Neural cell (in vitro differentiated cells): ENCODE data around the gene ARMC12.

ENCODE experiments used
- EP300 ChIP-seq: fragments of 450-650 bp; conservative IDR thresholded peaks from 2 replicates; pipeline ENCODE4 v1.6.1; 2014; ENCODE audit warnings: antibody characterized with exemption, mild to moderate bottlenecking, moderate library complexity; ENCODE audit not compliant: poor library complexity, severe bottlenecking
- EZH2 ChIP-seq: fragments of 200-600, 300-800 bp; shearing (Covaris generic), sonication (generic); IDR thresholded peaks from 2 replicates; pipeline ENCODE4 v1.6.1; 2014; ENCODE audit warnings: antibody characterized with exemption, low read length, borderline replicate concordance, mild to moderate bottlenecking; ENCODE audit not compliant: insufficient read depth, poor library complexity, severe bottlenecking
- MXI1 ChIP-seq: fragments of 450-650 bp; conservative IDR thresholded peaks from 2 replicates; pipeline ENCODE4 v1.6.1; 2014; ENCODE audit warnings: antibody characterized with exemption, mild to moderate bottlenecking; ENCODE audit not compliant: poor library complexity, severe bottlenecking
- POLR2AphosphoS5 ChIP-seq: IDR thresholded peaks from 2 replicates; pipeline ENCODE4 v1.6.1; 2012
- RAD21 ChIP-seq: fragments of 450-650 bp; conservative IDR thresholded peaks from 2 replicates; pipeline ENCODE4 v1.6.1; 2014; ENCODE audit warnings: antibody characterized with exemption, mild to moderate bottlenecking, moderate library complexity
- SMC3 ChIP-seq: fragments of 450-650 bp; conservative IDR thresholded peaks from 2 replicates; pipeline ENCODE4 v1.6.1; 2014; ENCODE audit warnings: antibody characterized with exemption, mild to moderate bottlenecking, moderate library complexity; ENCODE audit not compliant: poor library complexity
- TAF1 ChIP-seq: IDR thresholded peaks from 2 replicates; pipeline ENCODE4 v1.6.1; 2012; ENCODE audit warnings: low read depth
- TF ChIP-seq, protein P1 (sequence below): fragments of 450-650 bp; IDR thresholded peaks from 2 replicates; pipeline ENCODE4 v1.5.1; 2014; ENCODE audit warnings: antibody characterized with exemption, mild to moderate bottlenecking, moderate library complexity; ENCODE audit not compliant: poor library complexity, severe bottlenecking
- TF ChIP-seq, protein P2 (sequence below): IDR thresholded peaks from 2 replicates; pipeline ENCODE4 v1.6.1; 2012; ENCODE audit warnings: borderline replicate concordance

DNA sequence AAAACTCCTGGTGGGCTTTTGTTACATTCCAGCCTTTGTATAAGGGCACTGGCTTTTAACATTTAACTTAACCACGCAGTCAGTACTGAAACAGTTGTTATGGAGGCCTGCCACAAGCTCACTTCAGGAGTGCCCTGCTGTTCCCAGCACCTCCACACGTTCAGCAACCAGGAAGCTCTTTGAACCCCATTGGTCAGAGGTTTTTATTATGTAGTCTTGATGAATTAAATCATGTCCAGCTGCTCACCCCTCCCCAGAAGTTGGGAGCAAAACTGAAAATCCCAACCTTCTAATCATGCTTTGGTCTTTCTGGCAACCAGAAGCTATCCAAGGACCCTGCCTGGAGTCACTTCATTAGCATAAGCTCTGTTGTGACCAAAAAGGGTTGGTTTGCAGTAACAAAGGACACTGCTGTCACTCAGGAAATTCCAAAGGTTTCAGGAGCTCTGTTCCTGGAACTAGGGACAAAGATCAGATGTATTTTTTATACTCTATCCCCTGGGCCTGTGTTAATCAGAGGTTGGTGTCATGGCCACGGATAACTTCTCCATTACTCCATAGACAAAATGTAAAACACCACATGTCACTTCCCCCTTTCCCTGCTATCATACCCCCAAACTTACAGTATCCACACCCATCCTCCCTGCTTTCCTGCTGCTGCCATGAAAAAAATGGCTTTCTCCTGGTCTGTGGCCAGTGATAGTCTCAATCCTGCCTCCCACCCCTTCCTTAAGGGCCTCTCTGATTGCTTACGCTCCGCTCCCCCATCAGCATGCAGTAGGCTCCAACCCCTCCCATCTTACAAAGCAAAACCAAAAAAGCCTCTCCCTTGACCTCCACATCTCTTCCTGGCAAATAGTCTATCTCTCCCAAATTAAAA, 3.1 kb downstream of the ARMC12 start:
- TF ChIP-seq, protein P1, sequence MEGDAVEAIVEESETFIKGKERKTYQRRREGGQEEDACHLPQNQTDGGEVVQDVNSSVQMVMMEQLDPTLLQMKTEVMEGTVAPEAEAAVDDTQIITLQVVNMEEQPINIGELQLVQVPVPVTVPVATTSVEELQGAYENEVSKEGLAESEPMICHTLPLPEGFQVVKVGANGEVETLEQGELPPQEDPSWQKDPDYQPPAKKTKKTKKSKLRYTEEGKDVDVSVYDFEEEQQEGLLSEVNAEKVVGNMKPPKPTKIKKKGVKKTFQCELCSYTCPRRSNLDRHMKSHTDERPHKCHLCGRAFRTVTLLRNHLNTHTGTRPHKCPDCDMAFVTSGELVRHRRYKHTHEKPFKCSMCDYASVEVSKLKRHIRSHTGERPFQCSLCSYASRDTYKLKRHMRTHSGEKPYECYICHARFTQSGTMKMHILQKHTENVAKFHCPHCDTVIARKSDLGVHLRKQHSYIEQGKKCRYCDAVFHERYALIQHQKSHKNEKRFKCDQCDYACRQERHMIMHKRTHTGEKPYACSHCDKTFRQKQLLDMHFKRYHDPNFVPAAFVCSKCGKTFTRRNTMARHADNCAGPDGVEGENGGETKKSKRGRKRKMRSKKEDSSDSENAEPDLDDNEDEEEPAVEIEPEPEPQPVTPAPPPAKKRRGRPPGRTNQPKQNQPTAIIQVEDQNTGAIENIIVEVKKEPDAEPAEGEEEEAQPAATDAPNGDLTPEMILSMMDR: no peak
- TF ChIP-seq, protein P2, sequence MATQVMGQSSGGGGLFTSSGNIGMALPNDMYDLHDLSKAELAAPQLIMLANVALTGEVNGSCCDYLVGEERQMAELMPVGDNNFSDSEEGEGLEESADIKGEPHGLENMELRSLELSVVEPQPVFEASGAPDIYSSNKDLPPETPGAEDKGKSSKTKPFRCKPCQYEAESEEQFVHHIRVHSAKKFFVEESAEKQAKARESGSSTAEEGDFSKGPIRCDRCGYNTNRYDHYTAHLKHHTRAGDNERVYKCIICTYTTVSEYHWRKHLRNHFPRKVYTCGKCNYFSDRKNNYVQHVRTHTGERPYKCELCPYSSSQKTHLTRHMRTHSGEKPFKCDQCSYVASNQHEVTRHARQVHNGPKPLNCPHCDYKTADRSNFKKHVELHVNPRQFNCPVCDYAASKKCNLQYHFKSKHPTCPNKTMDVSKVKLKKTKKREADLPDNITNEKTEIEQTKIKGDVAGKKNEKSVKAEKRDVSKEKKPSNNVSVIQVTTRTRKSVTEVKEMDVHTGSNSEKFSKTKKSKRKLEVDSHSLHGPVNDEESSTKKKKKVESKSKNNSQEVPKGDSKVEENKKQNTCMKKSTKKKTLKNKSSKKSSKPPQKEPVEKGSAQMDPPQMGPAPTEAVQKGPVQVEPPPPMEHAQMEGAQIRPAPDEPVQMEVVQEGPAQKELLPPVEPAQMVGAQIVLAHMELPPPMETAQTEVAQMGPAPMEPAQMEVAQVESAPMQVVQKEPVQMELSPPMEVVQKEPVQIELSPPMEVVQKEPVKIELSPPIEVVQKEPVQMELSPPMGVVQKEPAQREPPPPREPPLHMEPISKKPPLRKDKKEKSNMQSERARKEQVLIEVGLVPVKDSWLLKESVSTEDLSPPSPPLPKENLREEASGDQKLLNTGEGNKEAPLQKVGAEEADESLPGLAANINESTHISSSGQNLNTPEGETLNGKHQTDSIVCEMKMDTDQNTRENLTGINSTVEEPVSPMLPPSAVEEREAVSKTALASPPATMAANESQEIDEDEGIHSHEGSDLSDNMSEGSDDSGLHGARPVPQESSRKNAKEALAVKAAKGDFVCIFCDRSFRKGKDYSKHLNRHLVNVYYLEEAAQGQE: no peak
- TF ChIP-seq POLR2AphosphoS5 (no peak), SMC3 (no peak), EZH2 (no peak), EP300 (no peak), TAF1 (no peak), MXI1 (no peak), RAD21 (no peak)
